Activated CD4-positive, alpha-beta T cell treated with anti-CD3 and anti-CD28 coated beads, Interleukin-2, amount 50 U/mL, for 4 hours (primary cell): ENCODE results near the gene ZNF48.
A peak's percentile ranks its signal among the peaks of the same experiment; 100 is the strongest.

Experiments used
- DNase-seq, 2 experiments: peaks; one replicate each; pipeline ENCODE4 v3.0.0-alpha.2; 2020

ZNF48 gene

DNA sequence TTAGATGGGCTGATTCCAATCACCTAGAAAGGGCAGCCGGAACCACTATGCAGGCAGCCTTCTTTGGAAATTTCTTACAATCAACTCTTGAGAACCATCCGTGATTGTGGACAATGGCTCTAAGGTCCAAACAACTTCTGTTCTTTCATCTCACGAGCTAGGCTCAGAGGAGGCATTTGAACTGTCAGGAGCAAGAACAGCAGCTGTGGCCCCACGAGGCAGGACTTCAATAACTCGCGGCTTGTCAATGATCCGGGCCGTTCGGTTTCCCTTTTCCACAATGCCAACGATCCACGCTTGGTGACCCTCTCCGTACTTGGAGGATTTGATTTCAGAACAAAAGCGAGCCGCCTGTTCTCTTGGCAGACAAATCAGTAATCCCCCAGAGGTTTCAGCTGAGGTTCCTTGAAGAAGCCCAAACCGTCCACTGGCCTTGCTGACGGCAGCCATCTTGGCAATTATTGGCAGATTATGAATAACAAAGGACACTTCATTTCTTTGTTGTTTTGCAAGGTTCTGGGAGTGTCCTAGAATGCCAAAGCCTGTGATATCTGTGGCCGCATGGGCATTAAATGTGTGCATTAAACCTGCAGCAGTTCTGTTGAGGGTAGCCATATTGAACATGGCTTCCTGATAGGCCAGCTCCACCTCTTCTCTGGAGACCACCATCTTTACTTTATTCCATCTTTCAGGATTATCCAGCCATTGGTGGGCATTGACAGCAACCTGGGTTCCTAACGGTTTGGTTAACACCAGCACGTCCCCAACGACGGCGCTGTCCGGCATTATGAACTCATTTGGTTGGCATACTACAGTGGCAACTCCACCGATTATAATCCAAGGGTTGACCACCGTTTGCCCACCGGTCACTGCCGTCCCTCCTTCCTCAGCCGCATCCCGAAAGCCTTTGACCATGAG lies 49.3 kb downstream of the ZNF48 start:
- no peak for DNase-seq

- no peak for DNase-seq
Measured at GRCh38 chr16:30445149-30445407, 49.9 kb downstream of the ZNF48 start.

DNA sequence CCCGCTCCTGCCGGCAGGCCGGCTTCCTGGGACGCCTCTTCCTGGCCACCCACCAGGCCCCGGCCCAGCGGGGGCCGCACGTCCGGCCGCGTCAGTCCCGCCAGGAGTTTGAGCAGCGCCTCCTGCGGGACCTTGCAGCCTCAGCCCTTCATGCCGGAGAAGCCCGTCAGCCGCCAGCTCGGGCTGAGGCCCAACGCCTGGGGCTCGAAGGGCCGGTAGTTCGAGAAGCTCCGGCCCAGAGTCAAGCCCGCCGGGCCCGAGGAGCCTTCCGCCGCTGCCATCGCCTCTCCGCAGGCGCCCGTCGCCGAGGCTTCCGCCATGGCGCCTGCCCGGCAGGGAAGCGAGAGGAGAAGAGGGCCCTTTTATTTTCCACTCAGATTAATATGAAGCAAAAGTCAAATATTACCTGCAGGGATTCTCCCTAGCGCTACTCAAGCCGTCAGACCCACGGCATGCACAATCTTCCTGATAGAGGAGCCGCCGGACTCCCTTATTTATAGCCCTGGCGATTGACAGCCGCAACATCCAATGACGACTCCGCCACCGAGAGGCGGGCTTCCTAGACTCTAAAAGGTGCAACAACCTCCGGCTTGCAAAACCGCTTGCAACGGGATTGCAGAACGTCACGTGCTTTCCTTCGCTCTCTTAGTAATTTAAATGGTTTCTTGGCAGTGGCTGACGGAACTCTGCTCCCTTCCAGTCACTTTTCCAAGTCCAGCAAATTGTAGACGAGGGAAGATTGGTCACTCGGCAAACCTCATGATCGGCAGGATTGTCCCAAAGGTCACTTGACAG lies 50.4 kb downstream of the ZNF48 start, which contains the start of gene SEPHS2:
Gene SEPHS2 (minus strand): TSS at position 467 of the 795 bp plus-strand sequence. CDS start 147 bp downstream, at position 320.
- peak; percentile 95 to 98 for DNase-seq

DNA sequence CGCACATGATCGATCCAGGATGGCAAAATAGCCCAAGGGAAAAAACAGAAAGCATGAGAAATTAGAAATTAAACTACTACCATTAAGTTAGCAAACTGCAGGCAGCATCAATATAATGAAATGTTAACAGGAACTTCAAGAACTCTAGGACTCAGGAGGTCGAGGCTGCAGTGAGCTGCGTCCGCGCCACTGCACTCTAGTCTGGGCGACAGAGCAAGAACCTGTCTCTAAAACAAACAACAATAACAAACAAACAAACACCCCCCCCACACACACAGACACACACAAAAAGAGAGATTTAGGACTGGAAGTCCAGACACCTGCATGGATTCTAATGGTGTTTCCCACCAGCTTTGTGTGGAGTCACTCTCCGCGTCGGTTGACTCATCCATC lies 51.0 kb downstream of the ZNF48 start:
- DNase-seq = no peak

DNA sequence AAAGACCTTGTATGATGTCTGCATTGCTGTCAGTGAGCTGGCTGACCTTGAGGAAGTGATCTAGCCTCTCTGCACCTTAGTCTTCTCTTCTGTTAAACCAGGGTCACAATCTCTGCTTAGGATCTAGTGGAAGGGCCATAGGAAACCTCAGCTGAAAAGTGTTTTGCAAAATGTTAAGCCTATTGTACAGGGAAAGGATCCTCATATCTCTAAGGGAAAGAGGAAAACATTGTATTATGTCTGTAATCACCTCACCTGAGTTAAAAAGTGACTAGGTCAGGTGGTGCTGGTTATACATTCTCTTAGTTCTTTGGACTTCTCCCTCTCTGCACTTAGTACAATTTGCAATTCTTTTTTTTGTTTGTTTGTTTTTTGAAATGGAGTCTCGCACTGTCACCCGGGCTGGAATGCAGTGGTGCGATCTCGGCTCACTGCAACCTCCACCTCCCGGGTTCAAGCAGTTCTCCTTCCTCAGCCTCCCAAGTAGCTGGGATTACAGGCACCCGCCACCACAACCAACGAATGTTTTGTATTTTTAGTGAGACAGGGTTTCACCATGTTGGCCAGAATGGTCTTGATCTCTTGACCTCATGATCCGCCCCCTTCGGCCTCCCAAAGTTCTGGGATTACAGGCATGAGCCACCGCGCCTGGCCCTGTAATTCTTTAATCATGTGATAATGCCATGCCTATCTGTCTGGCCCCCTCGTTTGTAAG lies 52.4 kb downstream of the ZNF48 start:
- no peak for DNase-seq

DNA sequence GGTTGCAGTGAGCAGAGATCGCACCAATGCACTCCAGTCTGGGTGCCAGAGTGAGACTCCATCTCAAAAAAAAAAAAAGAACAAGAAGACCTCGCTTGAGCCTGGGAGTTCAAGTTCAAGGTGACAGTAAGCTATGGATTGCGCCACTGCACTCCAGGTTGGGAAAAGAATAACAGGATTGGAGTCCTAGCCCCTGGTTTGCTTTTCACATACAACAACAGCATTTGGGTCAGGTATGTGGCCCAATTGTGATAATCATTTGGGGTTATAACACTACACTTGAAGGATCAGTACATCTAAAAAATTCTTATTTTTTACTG lies 53.9 kb downstream of the ZNF48 start:
- no peak for DNase-seq
